GM23338 (cell line): ENCODE measurements around the gene SCART1. TPM values are rescaled to one million over a fixed set of nuclear protein-coding genes. Genes with fewer than 3 reads are reported as not detected.
"Not testable (repeated sequence)": the region's sequence is repeated elsewhere in the genome, so short reads cannot be mapped to it uniquely, and the experiment has no call there.

Experiments
- ATAC-seq: fragments of 200-7000 bp; cut with Tn5 transposase; 3 replicates; pipeline ENCODE4 v1.9.1; 2020
- DNase-seq: peaks from one replicate; pipeline ENCODE4 v3.0.0-alpha.2; 2015; ENCODE audit warnings: low spot score
- H2AFZ ChIP-seq: fragments of 200-600 bp; sonication (generic); 2 replicates; pipeline ENCODE4 v1.8.0; 2016; ENCODE audit warnings: antibody characterized with exemption, mild to moderate bottlenecking, moderate library complexity
- H3F3A ChIP-seq: fragments of 200-600 bp; sonication (generic); replicated peaks from 2 replicates; pipeline ENCODE4 v1.8.0; 2017; ENCODE audit warnings: antibody characterized with exemption, mixed run types, low read depth
- H3K27ac ChIP-seq: fragments of 200-600 bp; sonication (generic); 2 replicates; pipeline ENCODE4 v1.6.1; 2016; ENCODE audit warnings: low read depth
- H3K27me3 ChIP-seq: fragments of 200-600 bp; sonication (generic); 2 replicates; pipeline ENCODE4 v1.8.0; 2016; ENCODE audit warnings: mild to moderate bottlenecking, mixed run types, moderate library complexity; ENCODE audit not compliant: insufficient read depth
- H3K36me3 ChIP-seq: fragments of 200-600 bp; sonication (generic); 2 replicates; pipeline ENCODE4 v1.8.0; 2016; ENCODE audit warnings: mild to moderate bottlenecking; ENCODE audit not compliant: insufficient read depth
- H3K4me1 ChIP-seq: fragments of 200-600 bp; sonication (generic); 2 replicates; pipeline ENCODE4 v1.8.0; 2016; ENCODE audit warnings: mild to moderate bottlenecking, moderate library complexity; ENCODE audit not compliant: insufficient read depth
- H3K4me2 ChIP-seq: fragments of 200-600 bp; sonication (generic); 2 replicates; pipeline ENCODE4 v1.7.1; 2017; ENCODE audit warnings: mixed run types
- H3K4me3 ChIP-seq: fragments of 200-600 bp; sonication (generic); 2 replicates; pipeline ENCODE4 v1.6.1; 2016; ENCODE audit warnings: mixed run types
- H3K79me2 ChIP-seq: fragments of 200-600 bp; sonication (generic); replicated peaks from 2 replicates; pipeline ENCODE4 v1.8.0; 2017; ENCODE audit warnings: mild to moderate bottlenecking; ENCODE audit not compliant: insufficient read depth
- H3K9me2 ChIP-seq: fragments of 200-600 bp; sonication (generic); 2 replicates; pipeline ENCODE4 v1.8.0; 2017; ENCODE audit not compliant: insufficient read depth
- H4K20me1 ChIP-seq: fragments of 200-600 bp; sonication (generic); replicated peaks from 2 replicates; pipeline ENCODE4 v1.8.0; 2017; ENCODE audit warnings: mild to moderate bottlenecking; ENCODE audit not compliant: insufficient read depth
- H3K27ac Mint-ChIP-seq: 2 replicates; pipeline ENCODE4 v1.8.0; 2020; ENCODE audit warnings: inconsistent platforms, mild to moderate bottlenecking, moderate library complexity, mixed read lengths
- H3K27me3 Mint-ChIP-seq: 3 replicates; pipeline ENCODE4 v1.8.0; 2022; ENCODE audit warnings: low read depth, mild to moderate bottlenecking, moderate library complexity, mixed read lengths, inconsistent platforms; ENCODE audit not compliant: insufficient read depth, poor library complexity
- H3K36me3 Mint-ChIP-seq: 3 replicates; pipeline ENCODE4 v1.8.0; 2021; ENCODE audit warnings: low read depth, mild to moderate bottlenecking, inconsistent platforms, moderate library complexity, mixed read lengths
- H3K4me1 Mint-ChIP-seq: 3 replicates; pipeline ENCODE4 v1.8.0; 2020; ENCODE audit warnings: mild to moderate bottlenecking, inconsistent platforms, mixed read lengths
- H3K4me3 Mint-ChIP-seq: 3 replicates; pipeline ENCODE4 v1.8.0; 2021; ENCODE audit warnings: moderate library complexity, mild to moderate bottlenecking, inconsistent platforms, mixed read lengths
- H3K9me3 Mint-ChIP-seq: 3 replicates; pipeline ENCODE4 v1.8.0; 2020; ENCODE audit warnings: moderate library complexity, mild to moderate bottlenecking, inconsistent platforms, mixed read lengths
- polyA plus RNA-seq: library from polyadenylated mRNA; unstranded; fragments of >200 nt; fragmentation: Nextera tagmentation; extraction: Ambion mirVana; gene quantifications from 2 replicates; pipeline ENCODE4 v1.2.1, GENCODE V29; 2016
- total RNA-seq: library from RNA; depleted of rRNA; stranded (reverse); fragments of >200 nt; shearing (Covaris generic); gene quantifications from 2 replicates; pipeline ENCODE4 v1.2.3, GENCODE V29; 2014

Gene SCART1
- total and polyA plus RNA-seq, 2 experiments from 2014 or later, result 0.59 TPM; not detected in 1

- not testable (repeated sequence) for H3K36me3 Mint-ChIP-seq, DNase-seq, H3F3A ChIP-seq, H3K4me1 ChIP-seq, H3K9me2 ChIP-seq, H3K36me3 ChIP-seq, H2AFZ ChIP-seq, H3K27ac Mint-ChIP-seq, H3K27ac ChIP-seq, H3K79me2 ChIP-seq, H4K20me1 ChIP-seq, H3K4me1 Mint-ChIP-seq
- peaks cover 22% of the 10 kb centered on the region for H3K27me3 ChIP-seq
- H3K4me3 ChIP-seq, result peak within 1 kb of the TSS; percentile 50
- H3K9me3 Mint-ChIP-seq, result peaks cover 14% of the 10 kb centered on the region
- peak within 1 kb of the TSS; percentile 60; the same call in 2 of the 3 replicates for H3K4me3 Mint-ChIP-seq
- H3K4me2 ChIP-seq, result peak within 1 kb of the TSS; percentile 74
- H3K27me3 Mint-ChIP-seq, result peaks cover 20% of the 10 kb centered on the region
- peak; percentile 7 for ATAC-seq
These were observed 29.1 kb upstream of the SCART1 start, which contains the start of gene SPRN for GRCh38 chr10:133424601-133425000. TSS of gene SPRN (minus strand) at chr10:133424625. CDS start at chr10:133423681, 944 bp downstream.

GRCh38 chr10:133429571-133429970 lies 24.2 kb upstream of the SCART1 start:
- not testable (repeated sequence) for ATAC-seq, H3K4me1 Mint-ChIP-seq, H3K4me1 ChIP-seq, H3K79me2 ChIP-seq, H3K4me2 ChIP-seq, H3F3A ChIP-seq, H3K4me3 ChIP-seq, H3K27ac Mint-ChIP-seq, H3K36me3 ChIP-seq, H3K4me3 Mint-ChIP-seq, H2AFZ ChIP-seq, H4K20me1 ChIP-seq, DNase-seq, H3K27ac ChIP-seq, H3K9me2 ChIP-seq, H3K27me3 Mint-ChIP-seq, H3K36me3 Mint-ChIP-seq
- H3K27me3 ChIP-seq, result peaks cover 11% of the 10 kb centered on the region
- H3K9me3 Mint-ChIP-seq, result peaks cover 17% of the 10 kb centered on the region

GRCh38 chr10:133431888-133432613 lies 21.7 kb upstream of the SCART1 start:
- H3K27me3 Mint-ChIP-seq, H3K36me3 Mint-ChIP-seq, H4K20me1 ChIP-seq, H3K79me2 ChIP-seq, H3F3A ChIP-seq, H3K4me2 ChIP-seq, H3K4me3 ChIP-seq, ATAC-seq, H3K36me3 ChIP-seq, H3K27ac ChIP-seq, DNase-seq, H3K27me3 ChIP-seq, H3K4me1 Mint-ChIP-seq, H2AFZ ChIP-seq, H3K27ac Mint-ChIP-seq, H3K4me1 ChIP-seq, H3K4me3 Mint-ChIP-seq, H3K9me2 ChIP-seq: not testable (repeated sequence)
- H3K9me3 Mint-ChIP-seq, result peaks cover 31% of the 10 kb centered on the region

GRCh38 chr10:133432789-133433188 lies 21.0 kb upstream of the SCART1 start:
- DNase-seq, H4K20me1 ChIP-seq, H3K4me1 ChIP-seq, H3K27ac Mint-ChIP-seq, H3K27me3 Mint-ChIP-seq, H3K27ac ChIP-seq, H3K4me3 ChIP-seq, H3F3A ChIP-seq, H3K36me3 Mint-ChIP-seq, H3K79me2 ChIP-seq, H2AFZ ChIP-seq, H3K4me1 Mint-ChIP-seq, H3K9me2 ChIP-seq, H3K27me3 ChIP-seq, H3K36me3 ChIP-seq, H3K4me2 ChIP-seq, H3K4me3 Mint-ChIP-seq: not testable (repeated sequence)
- H3K9me3 Mint-ChIP-seq, result peaks cover 39% of the 10 kb centered on the region
- ATAC-seq, result peak; percentile 38
